ENCODE data around the gene DTX1. TPM values are rescaled to one million over a fixed set of nuclear protein-coding genes. Genes with fewer than 3 reads are reported as not detected.

DTX1 gene
- total RNA-seq, 1 experiment from 2014 or later, result 2.5 TPM

GRCh38 chr12:113071135-113072112 is 14.9 kb downstream of the DTX1 start:
- H3K4me3 ChIP-seq (ENCODE audit: insufficient read depth, low read depth, low read length), result no peak overlapping the region
- H3K27me3 ChIP-seq (ENCODE audit: control insufficient read depth, insufficient read depth, low read length), result peaks cover 6% of the 10 kb centered on the region; the same call in 1 of the 2 replicates
- peak; percentile 66 for DNase-seq
- H3K36me3 ChIP-seq (replicated peaks; ENCODE audit: control insufficient read depth, insufficient read depth, low read length), result no peaks in the 10 kb centered on the region

DNA sequence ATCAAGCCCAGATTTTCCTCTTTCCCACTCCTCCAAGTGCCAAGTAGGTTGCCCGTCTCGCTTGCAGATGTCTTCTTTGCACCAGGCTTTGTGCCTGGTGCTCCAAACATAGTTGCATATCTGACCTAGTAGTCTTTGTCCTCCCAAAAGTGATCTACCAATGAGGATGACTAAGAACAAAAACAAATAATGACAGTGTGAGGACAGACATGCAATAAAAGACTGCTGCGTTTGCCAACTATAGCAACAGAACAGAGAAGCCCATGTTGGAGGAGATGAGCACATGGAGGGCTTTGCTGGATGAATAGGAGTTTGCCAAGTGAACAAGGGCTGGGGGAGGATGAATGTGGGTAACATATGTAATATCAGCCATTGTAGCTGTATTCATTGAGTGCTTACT is 15.6 kb downstream of the DTX1 start:
- Histone ChIP-seq H3K36me3 (replicated peaks; ENCODE audit: control insufficient read depth, insufficient read depth, low read length) (no peaks in the 10 kb centered on the region), H3K27me3 (ENCODE audit: control insufficient read depth, insufficient read depth, low read length) (peaks cover 12% of the 10 kb centered on the region), H3K4me3 (ENCODE audit: insufficient read depth, low read depth, low read length) (no peak overlapping the region)
- DNase-seq, result no peak

GRCh38 chr12:113073586-113073985 is 17.1 kb downstream of the DTX1 start:
- Histone ChIP-seq H3K36me3 (replicated peaks; ENCODE audit: control insufficient read depth, insufficient read depth, low read length) (no peaks in the 10 kb centered on the region), H3K4me3 (ENCODE audit: insufficient read depth, low read depth, low read length) (no peak overlapping the region), H3K27me3 (ENCODE audit: control insufficient read depth, insufficient read depth, low read length) (peaks cover 24% of the 10 kb centered on the region)

DNA sequence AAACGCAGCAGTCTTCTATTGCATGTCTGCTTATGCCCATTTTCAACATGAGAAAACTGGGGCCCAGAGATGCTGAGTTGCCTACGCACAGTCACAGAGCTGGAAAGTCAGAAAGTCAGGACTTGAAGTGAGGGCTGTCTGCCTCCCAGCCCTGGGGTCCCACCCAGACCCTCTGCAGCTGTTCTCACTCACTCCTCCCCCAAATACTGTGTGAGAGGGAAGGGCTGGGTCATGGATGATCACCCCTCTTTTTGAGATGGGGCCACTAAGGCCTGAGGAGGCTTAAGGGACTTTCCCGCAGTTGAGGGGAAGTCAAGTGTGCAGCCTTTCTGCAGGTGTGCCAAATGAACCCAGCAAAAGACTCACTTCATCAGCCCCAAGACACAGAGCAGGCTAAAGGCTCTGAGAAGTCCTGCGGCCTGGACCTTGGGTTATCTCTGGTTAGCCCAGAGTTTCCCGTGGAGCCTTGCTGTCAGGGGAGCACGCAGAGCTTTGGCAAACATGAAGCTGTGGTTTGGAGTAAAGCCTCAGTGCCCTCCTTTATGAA is 18.7 kb downstream of the DTX1 start:
- H3K4me3 ChIP-seq (ENCODE audit: insufficient read depth, low read depth, low read length), result no peak overlapping the region
- H3K27me3 ChIP-seq (ENCODE audit: control insufficient read depth, insufficient read depth, low read length), result peaks cover 32% of the 10 kb centered on the region
- no peaks in the 10 kb centered on the region for H3K36me3 ChIP-seq (replicated peaks; ENCODE audit: control insufficient read depth, insufficient read depth, low read length)
- no peak for DNase-seq

More at GRCh38 chr12:113073586-113073985, 17.1 kb downstream of the DTX1 start:
- no peak for DNase-seq

GRCh38 chr12:113077057-113077858 is 20.7 kb downstream of the DTX1 start:
- Histone ChIP-seq H3K36me3 (replicated peaks; ENCODE audit: control insufficient read depth, insufficient read depth, low read length) (no peaks in the 10 kb centered on the region), H3K27me3 (ENCODE audit: control insufficient read depth, insufficient read depth, low read length) (peaks cover 32% of the 10 kb centered on the region), H3K4me3 (ENCODE audit: insufficient read depth, low read depth, low read length) (peak overlapping the region; percentile 48)
- DNase-seq, result peak; percentile 82

GRCh38 chr12:113077859-113078255 is 21.3 kb downstream of the DTX1 start:
- peaks cover 32% of the 10 kb centered on the region for H3K27me3 ChIP-seq (ENCODE audit: control insufficient read depth, insufficient read depth, low read length)
- DNase-seq, result peak; percentile 85
- H3K4me3 ChIP-seq (ENCODE audit: insufficient read depth, low read depth, low read length), result peak overlapping the region; percentile 48
- H3K36me3 ChIP-seq (replicated peaks; ENCODE audit: control insufficient read depth, insufficient read depth, low read length), result no peaks in the 10 kb centered on the region

- H3K27me3 ChIP-seq (ENCODE audit: control insufficient read depth, insufficient read depth, low read length), result peaks cover 22% of the 10 kb centered on the region
- no peak overlapping the region for H3K4me3 ChIP-seq (ENCODE audit: insufficient read depth, low read depth, low read length)
- DNase-seq, result no peak
- H3K36me3 ChIP-seq (replicated peaks; ENCODE audit: control insufficient read depth, insufficient read depth, low read length), result no peaks in the 10 kb centered on the region
These were observed 25.3 kb downstream of the DTX1 start for GRCh38 chr12:113081873-113082272.

GRCh38 chr12:113082486-113083148 is 26.1 kb downstream of the DTX1 start:
- H3K4me3 ChIP-seq (ENCODE audit: insufficient read depth, low read depth, low read length), result no peak overlapping the region
- H3K27me3 ChIP-seq (ENCODE audit: control insufficient read depth, insufficient read depth, low read length), result peaks cover 15% of the 10 kb centered on the region
- H3K36me3 ChIP-seq (replicated peaks; ENCODE audit: control insufficient read depth, insufficient read depth, low read length), result no peaks in the 10 kb centered on the region
- DNase-seq, result no peak

DNA sequence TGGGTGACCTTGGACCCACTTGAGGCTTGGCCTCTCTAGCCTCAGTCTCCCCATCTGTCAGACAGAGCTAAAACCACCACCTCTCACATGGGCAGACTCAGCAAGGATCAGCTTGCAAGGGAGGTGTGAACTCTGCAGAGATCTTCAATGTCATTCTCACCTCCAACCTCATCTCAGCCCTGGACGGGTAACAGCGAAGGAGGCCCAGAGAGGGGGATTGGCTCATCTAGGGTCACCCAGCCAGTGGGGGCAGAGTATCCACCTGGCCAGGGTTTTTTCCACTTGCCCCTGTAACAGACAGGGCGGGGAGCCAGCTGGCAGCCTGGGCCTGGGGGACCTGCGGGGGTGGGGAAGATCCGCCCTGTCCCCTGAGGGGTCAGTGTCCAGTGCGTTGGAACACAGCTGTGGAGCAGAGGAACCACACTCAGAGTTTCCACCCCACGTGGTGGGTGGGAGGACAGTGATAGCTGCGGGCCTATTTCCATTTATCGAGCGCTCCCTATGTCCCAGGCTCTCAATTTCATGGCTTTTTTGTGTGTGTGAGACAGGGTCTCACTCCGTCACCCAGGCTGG is 27.4 kb downstream of the DTX1 start:
- Histone ChIP-seq H3K27me3 (ENCODE audit: control insufficient read depth, insufficient read depth, low read length) (peaks cover 4% of the 10 kb centered on the region; the same call in 1 of the 2 replicates), H3K36me3 (replicated peaks; ENCODE audit: control insufficient read depth, insufficient read depth, low read length) (no peaks in the 10 kb centered on the region), H3K4me3 (ENCODE audit: insufficient read depth, low read depth, low read length) (no peak overlapping the region)
- no peak for DNase-seq

GRCh38 chr12:113086249-113087164 is 30.0 kb downstream of the DTX1 start:
- H3K36me3 ChIP-seq (replicated peaks; ENCODE audit: control insufficient read depth, insufficient read depth, low read length), result no peaks in the 10 kb centered on the region
- peak; percentile 76 for DNase-seq
- H3K27me3 ChIP-seq (ENCODE audit: control insufficient read depth, insufficient read depth, low read length), result no peaks in the 10 kb centered on the region
- no peak overlapping the region for H3K4me3 ChIP-seq (ENCODE audit: insufficient read depth, low read depth, low read length)

DNA sequence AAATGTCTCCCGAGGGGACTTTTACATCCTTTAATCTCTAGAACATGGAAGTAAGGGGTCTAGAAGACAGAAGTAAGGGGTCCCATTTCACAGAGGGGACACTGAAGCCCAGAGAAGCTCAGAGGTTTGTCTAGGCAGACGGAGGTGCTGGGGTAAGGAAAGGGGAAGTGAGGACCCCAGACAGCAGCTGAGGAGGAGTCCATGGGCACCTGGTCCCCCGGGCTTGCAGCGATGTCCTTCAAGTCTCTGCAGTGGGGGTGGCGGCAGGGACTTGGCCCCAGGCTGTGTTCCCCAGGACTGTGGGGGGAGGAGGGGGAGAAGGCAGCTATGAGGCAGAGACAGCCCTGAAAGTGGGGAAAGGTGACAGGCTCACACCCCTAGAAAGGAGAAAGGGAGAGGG is 30.7 kb downstream of the DTX1 start:
- Histone ChIP-seq H3K27me3 (ENCODE audit: control insufficient read depth, insufficient read depth, low read length) (no peaks in the 10 kb centered on the region; the same call in 1 of the 2 replicates), H3K36me3 (replicated peaks; ENCODE audit: control insufficient read depth, insufficient read depth, low read length) (no peaks in the 10 kb centered on the region), H3K4me3 (ENCODE audit: insufficient read depth, low read depth, low read length) (no peak overlapping the region)
- peak; percentile 62 for DNase-seq

GRCh38 chr12:113088037-113088436 is 31.5 kb downstream of the DTX1 start:
- Histone ChIP-seq H3K4me3 (ENCODE audit: insufficient read depth, low read depth, low read length) (no peak overlapping the region), H3K36me3 (replicated peaks; ENCODE audit: control insufficient read depth, insufficient read depth, low read length) (no peaks in the 10 kb centered on the region), H3K27me3 (ENCODE audit: control insufficient read depth, insufficient read depth, low read length) (no peaks in the 10 kb centered on the region; the same call in 1 of the 2 replicates)
- no peak for DNase-seq

All from H7 (cell line).